Measurements from ENCODE around the gene KMT5B. TPM values are rescaled to one million over a fixed set of nuclear protein-coding genes. Genes with fewer than 3 reads are reported as not detected.

The KMT5B gene
- total RNA-seq, 1 donor from 2014 or later = 54.7 TPM

GRCh38 chr11:68215524-68216170 is 2.6 kb upstream of the KMT5B start:
- no peak for DNase-seq

- no peak for DNase-seq
Observed at GRCh38 chr11:68215087-68215445, 2.0 kb upstream of the KMT5B start.

- DNase-seq = no peak
Observed at GRCh38 chr11:68214173-68215086, 1.3 kb upstream of the KMT5B start.

- DNase-seq = peak; percentile 97
Observed at GRCh38 chr11:68213555-68214172, 568 bp upstream of the KMT5B start.

- DNase-seq = peak; percentile 87
Observed at GRCh38 chr11:68212421-68213134, 518 bp downstream of the KMT5B start.

GRCh38 chr11:68211546-68211945 is 1.6 kb downstream of the KMT5B start:
- no peak for DNase-seq

GRCh38 chr11:68206211-68206610 is 6.9 kb downstream of the KMT5B start:
- peak; percentile 75 for DNase-seq

GRCh38 chr11:68204402-68204801 is 8.7 kb downstream of the KMT5B start:
- no peak for DNase-seq

- DNase-seq = no peak
Observed at GRCh38 chr11:68202165-68202564, 10.9 kb downstream of the KMT5B start.

- no peak for DNase-seq
Observed at GRCh38 chr11:68201492-68201891, 11.6 kb downstream of the KMT5B start.

- no peak for DNase-seq
Observed at GRCh38 chr11:68200639-68201038, 12.5 kb downstream of the KMT5B start.

GRCh38 chr11:68199295-68199987 is 13.7 kb downstream of the KMT5B start:
- DNase-seq = no peak

- DNase-seq = no peak
Observed at GRCh38 chr11:68196219-68196618, 16.9 kb downstream of the KMT5B start.

GRCh38 chr11:68194675-68195294 is 18.3 kb downstream of the KMT5B start:
- no peak for DNase-seq

GRCh38 chr11:68193018-68193417 is 20.1 kb downstream of the KMT5B start:
- DNase-seq = no peak

GRCh38 chr11:68191661-68192579 is 21.2 kb downstream of the KMT5B start:
- DNase-seq = no peak

- DNase-seq = no peak
Observed at GRCh38 chr11:68189888-68190287, 23.2 kb downstream of the KMT5B start.

GRCh38 chr11:68189082-68189481 is 24.0 kb downstream of the KMT5B start:
- DNase-seq = no peak

- DNase-seq = no peak
Observed at GRCh38 chr11:68186061-68186460, 27.0 kb downstream of the KMT5B start.

- DNase-seq = peak; percentile 9
Observed at GRCh38 chr11:68181719-68182451, 31.2 kb downstream of the KMT5B start.

Measured in tongue (tissue), 2 donors.